Measurements from ENCODE around the gene CORIN. TPM values are rescaled to one million over a fixed set of nuclear protein-coding genes. Genes with fewer than 3 reads are reported as not detected.

The CORIN gene
- total RNA-seq, 1 donor from 2014 or later: 0.05 TPM

GRCh38 chr4:47873877-47874541 is 36.1 kb upstream of the CORIN start:
- peaks cover 51% of the 10 kb centered on the region for H3K36me3 Mint-ChIP-seq (ENCODE audit: low read depth)
- H3K27me3 Mint-ChIP-seq (ENCODE audit: low read depth): no peaks in the 10 kb centered on the region
- H3K4me1 Mint-ChIP-seq: no peaks in the 10 kb centered on the region
- DNase-seq (ENCODE audit: low read depth, low spot score): no peak
- TF ChIP-seq CTCF (conservative IDR thresholded peaks at IDR 0.05): no peak
- peaks cover 15% of the 10 kb centered on the region for H3K9me3 Mint-ChIP-seq
- H3K4me3 Mint-ChIP-seq: no peak overlapping the region
- no peak overlapping the region for H3K27ac Mint-ChIP-seq (ENCODE audit: unreplicated experiment)

GRCh38 chr4:47863486-47863885 is 25.6 kb upstream of the CORIN start:
- H3K27me3 Mint-ChIP-seq (ENCODE audit: low read depth): no peaks in the 10 kb centered on the region
- H3K4me3 Mint-ChIP-seq: no peak overlapping the region
- H3K36me3 Mint-ChIP-seq (ENCODE audit: low read depth): peaks cover 18% of the 10 kb centered on the region
- no peak for TF ChIP-seq CTCF (conservative IDR thresholded peaks at IDR 0.05)
- peaks cover 9% of the 10 kb centered on the region for H3K4me1 Mint-ChIP-seq
- no peaks in the 10 kb centered on the region for H3K9me3 Mint-ChIP-seq
- DNase-seq (ENCODE audit: low read depth, low spot score): no peak
- H3K27ac Mint-ChIP-seq (ENCODE audit: unreplicated experiment): no peak overlapping the region

- Mint-ChIP-seq H3K4me3 (no peak overlapping the region), H3K9me3 (no peaks in the 10 kb centered on the region), H3K36me3 (ENCODE audit: low read depth) (peaks cover 9% of the 10 kb centered on the region), H3K27me3 (ENCODE audit: low read depth) (no peaks in the 10 kb centered on the region), H3K27ac (ENCODE audit: unreplicated experiment) (no peak overlapping the region), H3K4me1 (peaks cover 9% of the 10 kb centered on the region)
- no peak for DNase-seq (ENCODE audit: low read depth, low spot score)
- no peak for TF ChIP-seq CTCF (conservative IDR thresholded peaks at IDR 0.05)
These were observed 24.4 kb upstream of the CORIN start for GRCh38 chr4:47862297-47862696.

- TF ChIP-seq CTCF (conservative IDR thresholded peaks at IDR 0.05): no peak
- H3K36me3 Mint-ChIP-seq (ENCODE audit: low read depth): peaks cover 4% of the 10 kb centered on the region
- no peak overlapping the region for H3K4me3 Mint-ChIP-seq
- peaks cover 7% of the 10 kb centered on the region for H3K4me1 Mint-ChIP-seq
- no peaks in the 10 kb centered on the region for H3K27me3 Mint-ChIP-seq (ENCODE audit: low read depth)
- no peaks in the 10 kb centered on the region for H3K9me3 Mint-ChIP-seq
- H3K27ac Mint-ChIP-seq (ENCODE audit: unreplicated experiment): no peak overlapping the region
- DNase-seq (ENCODE audit: low read depth, low spot score): no peak
These were observed 22.4 kb upstream of the CORIN start for GRCh38 chr4:47860305-47860704.

- Mint-ChIP-seq H3K4me3 (no peak overlapping the region), H3K4me1 (no peaks in the 10 kb centered on the region), H3K9me3 (no peaks in the 10 kb centered on the region), H3K27ac (ENCODE audit: unreplicated experiment) (no peak overlapping the region), H3K27me3 (ENCODE audit: low read depth) (no peaks in the 10 kb centered on the region), H3K36me3 (ENCODE audit: low read depth) (peaks cover 10% of the 10 kb centered on the region)
- DNase-seq (ENCODE audit: low read depth, low spot score): no peak
- TF ChIP-seq CTCF (conservative IDR thresholded peaks at IDR 0.05): no peak
These were observed 20.1 kb upstream of the CORIN start for GRCh38 chr4:47858006-47858405.

All from neural crest cell (in vitro differentiated cells).